PC-3 (cell line): ENCODE data around the gene RXRB. TPM values are rescaled to one million over a fixed set of nuclear protein-coding genes. Genes with fewer than 3 reads are reported as not detected.

Experiments
- ATAC-seq: fragments of 200-7000 bp; cut with Tn5 transposase; 2 replicates; pipeline ENCODE4 v1.9.1; 2020; ENCODE audit warnings: mild to moderate bottlenecking, moderate library complexity
- BruUV-seq: library from RNA; stranded (reverse); fragments of 400-500 nt; replicated peaks from 2 replicates; lab custom pipeline; 2021; lab: Mats Ljungman, UMichigan
- CTCF ChIA-PET: fragments of 300-600 bp; sonication (Branson Sonifier 250); formaldehyde crosslinking; loops from one replicate; lab custom pipeline; 2022; ENCODE audit warnings: antibody characterized with exemption; lab: Charles Lee
- POLR2A ChIA-PET: fragments of 300-600 bp; sonication (Branson Sonifier 250); formaldehyde crosslinking; loops from one replicate; lab custom pipeline; 2022; ENCODE audit warnings: antibody characterized with exemption; ENCODE audit not compliant: unreplicated experiment; lab: Charles Lee
- DNase-seq: peaks from one replicate; pipeline ENCODE4 v3.0.0-alpha.2; 2015
- H2AFZ ChIP-seq: fragments of 300-600 bp; sonication (generic); 2 replicates; pipeline ENCODE4 v1.6.0; 2016; ENCODE audit warnings: antibody characterized with exemption, low read length
- H3F3A ChIP-seq: fragments of 300-600 bp; sonication (generic); one replicate; pipeline ENCODE4 v1.6.0; 2017; ENCODE audit warnings: antibody characterized with exemption, low read length, control low read depth, mild to moderate bottlenecking; ENCODE audit not compliant: unreplicated experiment
- H3K27ac ChIP-seq: fragments of 300-600 bp; sonication (generic); 2 replicates; pipeline ENCODE4 v1.5.1; 2016; ENCODE audit warnings: mild to moderate bottlenecking, low read length
- H3K27me3 ChIP-seq: fragments of 300-600 bp; sonication (generic); 2 replicates; pipeline ENCODE4 v1.6.1; 2016; ENCODE audit warnings: low read length, mixed read lengths
- H3K36me3 ChIP-seq: fragments of 300-600 bp; sonication (generic); 2 replicates; pipeline ENCODE4 v1.6.1; 2016; ENCODE audit warnings: low read depth, mixed run types, low read length, mixed read lengths
- H3K4me1 ChIP-seq: fragments of 300-600 bp; sonication (generic); 2 replicates; pipeline ENCODE4 v1.5.1; 2016; ENCODE audit warnings: low read length; ENCODE audit not compliant: insufficient read depth
- H3K4me2 ChIP-seq: fragments of 300-600 bp; sonication (generic); 2 replicates; pipeline ENCODE4 v1.6.0; 2016; ENCODE audit warnings: low read length
- H3K4me3 ChIP-seq: fragments of 300-600 bp; sonication (generic); 2 replicates; pipeline ENCODE4 v1.5.1; 2016; ENCODE audit warnings: mild to moderate bottlenecking, low read length, mixed read lengths
- H3K79me2 ChIP-seq: fragments of 300-600 bp; sonication (generic); 2 replicates; pipeline ENCODE4 v1.6.1; 2017; ENCODE audit warnings: low read length, mixed read lengths
- H3K9ac ChIP-seq: fragments of 300-600 bp; sonication (generic); 2 replicates; pipeline ENCODE4 v1.6.0; 2016; ENCODE audit warnings: mild to moderate bottlenecking, low read length
- H3K9me2 ChIP-seq: fragments of 300-600 bp; sonication (generic); replicated peaks from 2 replicates; pipeline ENCODE4 v1.6.1; 2016; ENCODE audit warnings: mixed run types, low read length, mixed read lengths
- H3K9me3 ChIP-seq: fragments of 300-600 bp; sonication (generic); 2 replicates; pipeline ENCODE4 v1.6.1; 2016; ENCODE audit warnings: low read length, mixed read lengths
- H4K20me1 ChIP-seq: fragments of 300-600 bp; sonication (generic); 2 replicates; pipeline ENCODE4 v1.6.1; 2016; ENCODE audit warnings: low read length, mixed read lengths
- EZH2 ChIP-seq: fragments of 300-600 bp; sonication (generic); IDR thresholded peaks from one replicate; pipeline ENCODE4 v1.6.1; 2017; ENCODE audit warnings: antibody characterized with exemption, mild to moderate bottlenecking, low read length; ENCODE audit not compliant: unreplicated experiment
- EZH2phosphoT487 ChIP-seq: fragments of 300-600 bp; sonication (generic); IDR thresholded peaks from 2 replicates; pipeline ENCODE4 v1.6.1; 2018; ENCODE audit warnings: mild to moderate bottlenecking, antibody characterized with exemption, low read length, borderline replicate concordance
- intact Hi-C: fragments of 100-400 bp; cut with micrococcal nuclease; formaldehyde crosslinking; loops from 2 replicates; pipeline ENCODE4 v1.9.0; 2023
- total RNA-seq: library from RNA; depleted of rRNA; stranded (reverse); fragments of >200 nt; gene quantifications from 2 replicates; pipeline ENCODE4 v1.2.3, GENCODE V29; 2014
- TF ChIP-seq, protein P1 (sequence below): fragments of 300-600 bp; sonication (generic); conservative IDR thresholded peaks from 2 replicates; pipeline ENCODE4 v1.5.1; 2017; ENCODE audit warnings: antibody characterized with exemption, low read depth, mild to moderate bottlenecking, low read length

The RXRB gene
- total RNA-seq, 1 experiment from 2014 or later: 24.0 TPM

DNA sequence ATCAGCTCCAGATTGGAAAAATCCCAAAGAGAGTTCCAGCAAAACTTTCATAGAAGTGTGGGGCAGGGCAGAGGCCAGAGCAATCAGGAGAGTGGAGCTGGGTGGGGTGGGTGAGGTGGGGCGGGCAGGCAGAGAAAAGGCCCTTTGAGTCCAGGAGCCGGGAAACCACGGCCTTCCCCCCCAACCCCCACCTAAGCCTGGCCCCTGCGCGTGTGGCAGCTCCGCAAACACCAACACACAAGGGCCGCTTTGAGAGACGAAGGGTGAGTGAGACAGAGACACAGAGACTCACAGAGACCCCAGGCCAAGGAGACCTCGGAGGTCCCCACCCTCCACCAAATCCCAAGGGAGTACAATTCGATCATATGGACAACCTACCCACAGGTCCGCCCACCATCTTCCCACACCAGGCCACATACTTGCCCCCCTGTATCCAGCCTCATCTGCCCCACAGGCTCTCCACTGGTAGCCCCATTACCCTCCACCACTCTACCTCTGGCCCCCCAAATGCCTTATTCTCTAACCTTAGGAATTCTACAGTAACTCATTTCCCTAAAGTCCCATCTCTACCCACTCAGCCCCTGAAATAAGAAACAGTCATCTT, 9.9 kb downstream of the RXRB start:
- H3K9me3 ChIP-seq: no peaks in the 10 kb centered on the region
- TF ChIP-seq, protein P1, sequence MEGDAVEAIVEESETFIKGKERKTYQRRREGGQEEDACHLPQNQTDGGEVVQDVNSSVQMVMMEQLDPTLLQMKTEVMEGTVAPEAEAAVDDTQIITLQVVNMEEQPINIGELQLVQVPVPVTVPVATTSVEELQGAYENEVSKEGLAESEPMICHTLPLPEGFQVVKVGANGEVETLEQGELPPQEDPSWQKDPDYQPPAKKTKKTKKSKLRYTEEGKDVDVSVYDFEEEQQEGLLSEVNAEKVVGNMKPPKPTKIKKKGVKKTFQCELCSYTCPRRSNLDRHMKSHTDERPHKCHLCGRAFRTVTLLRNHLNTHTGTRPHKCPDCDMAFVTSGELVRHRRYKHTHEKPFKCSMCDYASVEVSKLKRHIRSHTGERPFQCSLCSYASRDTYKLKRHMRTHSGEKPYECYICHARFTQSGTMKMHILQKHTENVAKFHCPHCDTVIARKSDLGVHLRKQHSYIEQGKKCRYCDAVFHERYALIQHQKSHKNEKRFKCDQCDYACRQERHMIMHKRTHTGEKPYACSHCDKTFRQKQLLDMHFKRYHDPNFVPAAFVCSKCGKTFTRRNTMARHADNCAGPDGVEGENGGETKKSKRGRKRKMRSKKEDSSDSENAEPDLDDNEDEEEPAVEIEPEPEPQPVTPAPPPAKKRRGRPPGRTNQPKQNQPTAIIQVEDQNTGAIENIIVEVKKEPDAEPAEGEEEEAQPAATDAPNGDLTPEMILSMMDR: no peak
- no peak for TF ChIP-seq EZH2
- no peak for TF ChIP-seq EZH2phosphoT487
- intact Hi-C loops: no loop called here
- H3K36me3 ChIP-seq: peaks cover 16% of the 10 kb centered on the region
- no peaks in the 10 kb centered on the region for H3F3A ChIP-seq
- no TSS peak for BruUV-seq
- ATAC-seq (no peak), DNase-seq (no peak)
- no peaks in the 10 kb centered on the region for H3K79me2 ChIP-seq
- H3K4me1 ChIP-seq: no peaks in the 10 kb centered on the region
- H3K27me3 ChIP-seq: no peaks in the 10 kb centered on the region
- no peak overlapping the region for H3K4me3 ChIP-seq
- no peak overlapping the region for H3K27ac ChIP-seq
- ChIA-PET POLR2A (no interaction called here), CTCF (no interaction called here)
- no peak overlapping the region for H3K4me2 ChIP-seq
- no peak overlapping the region for H2AFZ ChIP-seq
- H3K9me2 ChIP-seq: no peaks in the 10 kb centered on the region
- no peaks in the 10 kb centered on the region for H4K20me1 ChIP-seq
- H3K9ac ChIP-seq: no peak overlapping the region

DNA sequence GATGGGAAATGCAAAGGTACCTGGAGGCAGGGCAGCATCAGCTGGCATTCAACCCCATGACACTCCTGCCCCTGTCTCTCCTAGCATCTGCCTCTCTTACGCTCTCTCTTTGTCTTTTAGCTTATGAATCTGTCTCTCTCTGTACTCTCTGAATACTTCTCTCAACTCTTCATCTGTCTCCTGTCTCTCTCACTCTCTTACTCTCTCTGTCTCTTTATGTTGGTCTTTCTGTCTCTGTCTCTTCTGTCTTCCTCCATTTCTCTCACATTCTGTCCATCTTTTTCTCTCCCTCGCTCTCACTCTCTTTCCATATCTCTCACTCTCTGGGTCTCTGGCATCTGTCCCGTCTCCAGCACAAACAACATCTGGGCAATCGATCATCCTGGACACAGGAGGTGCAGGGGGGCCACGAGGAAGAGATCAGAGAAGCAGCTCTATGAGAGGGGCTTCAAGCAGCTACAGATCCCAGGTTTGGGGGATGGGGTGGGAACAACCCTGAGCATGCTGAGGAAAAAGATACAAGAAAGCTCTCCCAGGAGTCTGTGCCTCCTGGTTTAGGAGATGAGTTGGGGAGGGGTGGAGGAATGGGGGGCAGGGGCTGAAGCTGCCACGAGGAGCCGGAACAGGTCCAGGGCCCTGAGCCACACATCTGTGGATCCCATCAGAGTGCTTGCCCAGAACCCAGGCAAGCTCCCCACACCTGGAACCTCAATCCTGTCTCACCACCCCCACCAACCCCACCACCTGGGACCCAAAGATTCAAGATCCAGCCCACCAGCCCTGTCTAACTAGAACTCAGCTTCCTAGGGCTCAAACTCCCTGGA, 10.6 kb downstream of the RXRB start:
- ATAC-seq (no peak), DNase-seq (no peak)
- Histone ChIP-seq H3K4me2 (no peak overlapping the region), H3K9me3 (no peaks in the 10 kb centered on the region), H3F3A (no peaks in the 10 kb centered on the region), H3K36me3 (peaks cover 8% of the 10 kb centered on the region; the same call in 1 of the 2 replicates), H3K4me3 (no peak overlapping the region), H4K20me1 (no peaks in the 10 kb centered on the region), H2AFZ (no peak overlapping the region), H3K9me2 (no peaks in the 10 kb centered on the region), H3K9ac (no peak overlapping the region), H3K79me2 (no peaks in the 10 kb centered on the region), H3K27me3 (no peaks in the 10 kb centered on the region), H3K27ac (no peak overlapping the region), H3K4me1 (no peaks in the 10 kb centered on the region)
- ChIA-PET POLR2A (interaction anchor here (0.5 kb wide), 1 partner anchor 15 kb away, joined by 5 read pairs; no protein-coding TSS in a partner anchor), CTCF (no interaction called here)
- TF ChIP-seq, protein P1: no peak
- no peak for TF ChIP-seq EZH2phosphoT487
- TF ChIP-seq EZH2: no peak
- intact Hi-C loops: no loop called here
- BruUV-seq: no TSS peak
